Measurements from ENCODE around the gene CLCN7.

DNA sequence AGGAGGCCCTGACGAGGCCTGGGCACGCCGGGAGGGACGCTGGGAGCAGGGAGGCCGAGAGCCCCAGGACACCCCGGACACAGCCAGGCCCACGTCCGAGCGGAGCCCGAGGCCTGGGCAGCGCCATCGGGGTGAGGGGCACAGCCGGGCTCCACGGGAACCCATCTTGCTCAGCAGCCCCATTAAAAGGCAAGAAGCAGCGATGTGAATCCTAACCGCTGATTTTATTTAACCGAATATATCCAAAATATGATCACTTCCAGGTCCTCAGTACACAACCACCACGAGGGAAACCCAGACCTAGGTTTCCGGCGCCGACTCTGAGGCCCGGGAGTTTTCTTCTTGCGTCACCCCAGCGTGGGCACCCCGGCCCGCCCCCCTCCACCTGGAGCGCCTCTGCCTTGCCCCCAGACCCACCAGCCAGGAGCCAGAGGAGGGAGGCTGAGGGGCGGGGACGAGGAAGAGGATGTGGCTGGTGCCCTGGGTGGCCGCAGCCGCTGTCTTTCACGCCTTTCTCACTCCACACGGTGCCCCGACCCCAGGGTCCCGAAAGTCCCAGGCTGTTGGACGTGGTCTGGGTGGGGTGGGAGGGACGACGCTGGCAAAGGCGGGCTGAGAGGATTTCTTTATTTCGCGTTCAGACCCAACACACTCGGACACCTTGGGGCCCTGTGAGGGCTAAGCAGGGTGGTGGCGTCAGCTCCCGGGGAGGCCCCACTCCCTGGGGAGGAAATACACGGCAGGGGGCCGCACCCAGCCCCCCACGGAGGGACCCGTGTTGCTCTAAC lies 29.9 kb downstream of the CLCN7 start:
- TF ChIP-seq POLR2A (IDR thresholded peaks at IDR 0.05; ENCODE audit: low read depth, low read length), result no peak
- TF ChIP-seq POLR2AphosphoS5 (IDR thresholded peaks at IDR 0.05; ENCODE audit: low read depth, low read length), result no peak
